Fibroblast of skin of left biceps (primary cell): ENCODE measurements around the gene EXOC3L1.

Experiments used
- DNase-seq, 2 experiments: peaks; one replicate each; pipeline ENCODE4 v3.0.0-alpha.2; 2013; ENCODE audit warnings: low read depth in 2 of 2

Gene EXOC3L1

GRCh38 chr16:67163164-67163998, 26.6 kb downstream of the EXOC3L1 start:
- DNase-seq: no peak

DNA sequence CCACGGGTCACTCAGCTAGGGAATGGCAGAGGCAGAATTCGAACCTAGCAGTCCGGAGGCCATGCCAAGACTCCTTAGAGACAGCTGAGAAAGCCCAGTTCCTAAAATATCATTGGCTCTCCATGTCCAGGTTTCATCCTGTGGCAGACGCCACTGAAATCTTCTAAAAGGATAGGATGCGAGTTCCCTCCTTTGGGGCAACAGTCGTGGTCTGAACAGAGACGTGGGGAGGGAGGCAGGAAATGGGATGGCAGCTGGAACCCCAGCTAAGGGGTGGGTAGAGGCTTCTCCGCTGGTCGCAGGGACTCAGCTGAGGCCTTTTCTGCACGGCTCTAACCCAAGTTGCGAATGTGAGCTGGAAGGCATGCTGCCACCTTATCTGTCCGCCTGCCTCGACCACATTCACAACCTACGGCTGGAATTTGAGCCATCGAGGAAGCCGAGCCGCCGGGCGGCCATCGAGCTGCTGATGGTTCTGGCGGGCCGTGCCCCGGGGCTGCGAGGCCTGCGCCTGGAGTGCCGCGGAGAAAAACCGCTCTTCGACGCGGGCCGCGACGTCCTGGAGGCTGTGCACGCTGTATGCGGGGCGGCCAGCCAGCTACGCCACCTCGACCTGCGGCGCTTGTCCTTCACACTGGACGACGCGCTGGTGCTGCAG, 27.3 kb downstream of the EXOC3L1 start:
- no peak for DNase-seq

GRCh38 chr16:67161595-67162058, 28.3 kb downstream of the EXOC3L1 start:
- no peak for DNase-seq

DNA sequence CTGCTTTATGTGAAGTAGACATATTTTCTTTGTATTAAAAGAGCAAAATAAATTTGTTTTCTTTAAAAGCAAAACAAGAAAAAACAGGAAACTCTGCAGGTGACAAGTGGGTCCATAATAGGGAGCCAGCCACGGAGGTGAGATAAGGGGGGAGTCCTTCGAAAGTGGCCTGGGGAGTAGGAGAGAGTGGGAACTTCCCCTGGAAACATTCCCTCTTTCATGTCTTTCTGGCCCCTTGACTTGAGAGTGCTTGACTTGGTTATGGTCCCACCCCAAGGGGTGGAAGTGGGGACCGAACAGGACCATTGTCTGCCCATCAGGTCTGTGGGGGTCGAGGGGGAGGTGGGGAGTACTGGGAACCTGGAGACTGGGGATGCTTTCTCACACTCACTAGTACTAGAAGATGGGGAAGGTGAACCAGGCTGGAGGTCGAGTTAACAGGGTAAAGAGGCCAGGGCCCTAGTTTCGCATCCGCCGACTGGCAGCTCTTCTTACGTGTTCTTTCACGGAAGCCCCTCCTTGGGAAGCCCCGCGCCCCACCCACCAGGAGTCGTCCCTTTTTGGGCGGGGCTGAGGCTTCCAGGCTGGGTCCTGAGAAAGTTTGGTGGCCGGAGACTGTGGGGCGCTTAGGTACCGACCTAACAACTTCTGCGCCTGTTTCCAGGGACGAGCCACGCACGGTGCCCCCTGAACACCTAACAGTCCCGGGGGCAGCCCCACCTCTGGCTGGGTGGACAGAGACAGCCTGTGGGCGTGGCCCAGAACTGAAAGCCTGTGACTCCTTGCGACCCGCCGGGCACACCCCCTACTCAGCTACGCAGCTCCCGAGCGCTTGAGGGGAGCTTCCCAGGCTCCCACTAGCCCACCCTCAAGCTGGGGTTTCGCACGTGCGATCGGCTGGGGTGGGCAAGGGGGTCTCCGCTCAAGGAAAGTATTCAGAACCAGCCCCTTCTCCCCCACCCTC, 31.0 kb downstream of the EXOC3L1 start:
- no peak for DNase-seq

DNA sequence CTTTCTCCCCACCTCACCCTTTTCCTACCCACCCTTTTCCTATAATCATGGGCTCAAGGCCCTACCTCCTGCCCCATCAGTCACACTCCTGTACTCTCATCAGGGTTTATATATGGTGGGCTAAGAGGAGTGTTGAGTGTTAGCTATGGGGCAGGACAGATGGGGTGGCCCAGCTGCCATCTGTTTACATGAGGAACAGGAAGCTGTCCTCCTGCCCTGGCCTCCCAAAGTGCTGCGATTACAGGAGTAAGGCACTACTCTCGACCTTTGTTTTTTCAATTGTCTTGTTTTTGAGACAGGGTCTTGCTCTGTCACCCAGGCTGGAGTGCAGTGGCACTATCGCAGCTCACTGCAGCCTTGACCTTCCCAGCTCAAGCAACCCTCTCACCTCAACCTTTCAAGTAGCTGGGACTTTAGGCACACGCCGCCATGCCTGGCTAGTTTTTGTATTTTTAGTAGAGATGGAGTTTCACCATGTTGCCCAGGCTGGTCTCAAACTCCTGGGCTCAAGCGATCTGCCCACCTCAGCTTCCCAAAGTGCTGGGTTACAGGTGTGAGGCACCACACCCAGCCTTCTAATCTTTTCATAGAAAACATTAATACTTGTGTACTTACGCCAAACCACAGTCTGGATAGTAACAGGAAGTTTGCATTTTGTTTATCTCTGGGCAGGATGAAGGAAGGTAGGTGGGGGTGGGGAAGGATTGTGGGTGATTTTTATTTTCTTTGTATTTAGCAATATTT, 31.9 kb downstream of the EXOC3L1 start:
- no peak for DNase-seq

- DNase-seq: no peak
These were observed 32.7 kb downstream of the EXOC3L1 start for GRCh38 chr16:67157106-67157748.

- DNase-seq: no peak
These were observed 33.6 kb downstream of the EXOC3L1 start for GRCh38 chr16:67156143-67156844.

DNA sequence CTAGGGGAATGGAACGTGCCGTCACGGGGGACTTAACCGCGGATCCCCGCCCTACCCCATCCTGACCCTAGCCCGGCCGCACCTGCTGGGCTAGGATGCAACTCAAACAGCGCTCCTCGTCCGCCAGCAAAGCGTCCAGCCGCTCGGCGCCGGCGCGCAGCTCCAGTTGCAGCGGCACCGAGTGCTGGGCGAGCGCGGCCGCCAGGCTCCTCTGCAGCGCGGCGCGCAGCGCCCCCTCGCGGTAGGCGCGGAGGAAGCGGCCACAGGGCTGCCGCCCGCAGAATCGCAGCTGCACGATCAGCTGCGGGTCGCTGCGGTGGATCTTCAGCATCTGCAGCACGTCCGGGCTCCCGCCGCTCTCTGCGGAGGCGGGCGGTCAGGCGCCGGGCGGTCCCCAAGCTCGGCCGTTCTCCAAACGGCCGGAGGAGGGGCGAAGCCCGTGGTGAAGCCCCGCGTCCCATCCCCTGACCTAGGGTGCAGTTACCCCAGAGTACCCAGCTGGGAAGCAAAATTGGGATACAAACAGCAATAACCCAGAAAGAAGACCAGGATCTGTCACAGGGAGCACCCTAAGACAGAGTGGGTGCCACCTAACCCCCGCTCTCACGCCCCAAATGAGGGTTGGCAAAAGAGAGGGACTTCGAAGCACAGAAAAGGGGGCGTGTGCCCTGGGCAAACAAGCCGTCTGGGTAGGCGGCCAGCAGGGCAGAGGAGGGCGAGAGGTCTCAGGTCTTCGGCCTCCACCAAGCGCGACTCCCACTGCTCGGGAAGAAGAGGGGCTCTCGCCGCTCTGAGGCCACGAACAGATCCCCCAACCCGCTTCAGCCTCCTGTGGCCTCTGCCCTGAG, 34.4 kb downstream of the EXOC3L1 start:
- DNase-seq: no peak

DNA sequence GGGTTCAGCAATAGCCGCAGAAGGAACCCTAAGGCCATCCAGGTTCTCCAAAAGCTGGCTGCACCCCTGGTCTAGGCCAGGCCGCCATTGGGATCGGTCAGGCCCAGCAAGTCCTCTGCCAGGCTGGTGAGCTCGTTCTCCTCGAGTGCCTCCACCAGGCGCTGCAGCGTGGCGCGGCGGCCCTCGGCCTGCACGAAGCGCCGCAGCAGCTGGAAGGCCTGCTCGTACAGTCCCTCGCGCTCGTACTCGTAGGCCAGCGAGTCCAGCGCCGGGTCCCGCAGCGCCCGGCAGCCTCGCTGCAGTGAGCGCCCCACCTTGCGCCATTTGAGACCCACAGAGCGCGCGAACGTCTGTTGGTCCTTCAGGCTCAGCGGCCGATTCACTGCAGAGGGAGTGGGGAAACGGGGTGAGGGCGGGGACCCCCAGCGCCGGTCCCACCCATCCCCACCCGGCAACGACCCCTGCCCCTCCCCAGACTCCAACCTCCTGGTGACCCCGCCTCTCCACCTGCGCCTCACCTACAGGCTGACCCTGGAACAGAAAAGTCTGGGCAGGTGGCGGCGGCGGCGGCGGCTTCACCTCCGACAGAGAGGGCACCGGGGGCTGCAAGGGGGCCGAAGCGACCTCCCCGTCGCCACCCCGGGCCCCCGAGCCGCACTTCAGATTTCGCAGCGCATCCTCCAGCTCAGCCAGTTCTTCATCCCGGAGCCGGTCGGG, 35.2 kb downstream of the EXOC3L1 start:
- no peak for DNase-seq

DNA sequence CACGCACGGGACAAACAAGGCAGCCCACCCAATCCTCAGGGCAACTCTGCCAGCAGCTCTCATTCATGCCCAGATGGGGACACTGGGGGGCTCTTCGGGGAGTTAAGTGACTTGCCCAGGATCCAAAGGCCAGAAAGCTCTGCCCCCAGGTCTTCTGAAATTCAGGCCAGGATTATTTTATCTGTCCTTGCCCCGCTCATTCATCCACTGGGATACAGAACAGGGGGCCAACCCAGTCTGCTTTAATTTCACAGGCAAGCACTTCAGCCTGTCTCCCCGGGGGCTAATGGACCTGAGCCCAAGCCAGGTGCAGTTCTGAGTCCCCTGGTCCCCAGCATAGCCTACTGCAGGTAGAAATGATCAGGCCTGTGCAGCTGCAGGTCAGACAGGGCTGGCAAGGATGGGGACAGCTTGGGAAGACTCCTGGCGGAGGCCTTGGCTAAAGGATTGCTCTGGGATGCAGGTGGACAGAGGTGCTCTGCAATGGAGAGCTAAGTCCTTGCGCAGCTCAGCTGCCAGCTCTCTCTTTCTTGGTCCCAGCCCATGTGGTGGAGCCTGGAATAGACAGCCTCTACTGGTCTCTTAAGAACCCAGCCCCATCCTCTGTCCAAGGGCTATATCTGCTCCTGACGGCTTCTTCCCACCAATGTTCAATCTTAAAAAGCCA, 38.4 kb downstream of the EXOC3L1 start:
- no peak for DNase-seq

GRCh38 chr16:67150833-67151396, 39.0 kb downstream of the EXOC3L1 start, which contains the start of gene B3GNT9:
TSS of gene B3GNT9 (minus strand) at chr16:67150998. CDS start at chr16:67150485, 513 bp downstream.
- peak in 1 of 2 experiments; percentile 38 for DNase-seq

- peak in 1 of 2 experiments; percentile 39 for DNase-seq
These were observed 39.7 kb downstream of the EXOC3L1 start for GRCh38 chr16:67150047-67150832.

- DNase-seq: no peak
These were observed 40.5 kb downstream of the EXOC3L1 start for GRCh38 chr16:67149276-67150046.

DNA sequence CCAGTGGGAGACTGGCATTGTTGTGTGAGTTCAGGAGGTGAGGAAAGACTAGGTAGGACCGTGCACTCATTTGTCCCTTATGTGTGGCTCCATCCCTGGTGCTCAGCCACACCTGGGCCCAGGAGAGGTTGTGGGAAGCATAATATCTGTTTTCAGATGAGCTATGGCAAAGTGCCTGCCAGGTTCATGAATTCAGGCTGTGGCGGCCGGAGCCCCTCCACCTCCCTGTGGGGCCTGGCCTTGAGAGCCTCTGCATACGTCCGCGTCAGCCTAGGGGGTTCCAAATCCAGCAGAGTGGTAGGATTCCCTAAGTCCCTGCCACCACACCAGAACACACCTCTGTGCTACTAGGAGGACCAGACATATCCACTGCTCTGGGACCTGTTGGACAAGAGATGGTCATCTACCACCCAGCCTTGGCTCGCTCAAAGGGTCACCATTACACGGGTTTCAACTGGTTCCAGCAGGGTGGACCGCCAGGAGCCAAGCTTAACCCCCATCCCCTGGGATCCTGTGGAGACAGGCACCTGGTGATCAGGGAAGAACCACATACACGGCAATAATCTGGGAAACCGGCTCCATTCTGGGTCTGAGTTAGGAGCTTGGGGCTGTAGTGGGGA, 41.2 kb downstream of the EXOC3L1 start:
- DNase-seq: no peak

GRCh38 chr16:67148221-67148620, 41.7 kb downstream of the EXOC3L1 start:
- DNase-seq: no peak
